A673 (cell line): ENCODE results near the gene AGMAT. TPM values are rescaled to one million over a fixed set of nuclear protein-coding genes. Genes with fewer than 3 reads are reported as not detected.
A peak's percentile ranks its signal among the peaks of the same experiment; 100 is the strongest.

ENCODE experiments used
- BruUV-seq: library from RNA; stranded (reverse); fragments of 400-500 nt; replicated peaks from 2 replicates; lab custom pipeline; 2021; lab: Mats Ljungman, UMichigan
- CTCF ChIA-PET: fragments of 300-600 bp; sonication (Branson Sonifier 250); formaldehyde crosslinking; loops from one replicate; lab custom pipeline; 2022; ENCODE audit warnings: antibody characterized with exemption; lab: Charles Lee
- POLR2A ChIA-PET: fragments of 300-600 bp; sonication (Branson Sonifier 250); formaldehyde crosslinking; loops from one replicate; lab custom pipeline; 2022; ENCODE audit warnings: antibody characterized with exemption; ENCODE audit not compliant: low non-redundant PET; lab: Charles Lee
- DNase-seq: peaks from one replicate; pipeline ENCODE4 v3.0.0-alpha.2; 2015; ENCODE audit warnings: low spot score
- H3K27ac ChIP-seq: fragments of 200-600 bp; sonication (generic); 2 replicates; pipeline ENCODE4 v1.5.1; 2016; ENCODE audit warnings: mixed run types, low read depth, mild to moderate bottlenecking, mixed read lengths, antibody characterized with exemption, low read length; ENCODE audit not compliant: poor library complexity, severe bottlenecking
- H3K27me3 ChIP-seq: fragments of 200-600 bp; sonication (generic); replicated peaks from 2 replicates; pipeline ENCODE4 v1.6.1; 2017; ENCODE audit warnings: mixed run types, low read depth, mild to moderate bottlenecking, mixed read lengths, antibody characterized with exemption, low read length; ENCODE audit not compliant: insufficient read depth, poor library complexity
- H3K36me3 ChIP-seq: fragments of 200-600 bp; sonication (generic); 2 replicates; pipeline ENCODE4 v1.6.1; 2016; ENCODE audit warnings: mixed run types, mild to moderate bottlenecking, mixed read lengths, antibody characterized with exemption, low read length; ENCODE audit not compliant: insufficient read depth, poor library complexity, severe bottlenecking
- H3K4me1 ChIP-seq: fragments of 200-600 bp; sonication (generic); 2 replicates; pipeline ENCODE4 v1.6.1; 2017; ENCODE audit warnings: mixed run types, mild to moderate bottlenecking, mixed read lengths, antibody characterized with exemption, low read length; ENCODE audit not compliant: insufficient read depth, poor library complexity, severe bottlenecking
- H3K4me3 ChIP-seq: fragments of 200-600 bp; sonication (generic); 2 replicates; pipeline ENCODE4 v1.5.1; 2016; ENCODE audit warnings: low read depth, mixed run types, mild to moderate bottlenecking, mixed read lengths, low read length; ENCODE audit not compliant: poor library complexity, severe bottlenecking
- H3K9me3 ChIP-seq: fragments of 200-600 bp; sonication (generic); 2 replicates; pipeline ENCODE4 v1.6.1; 2016; ENCODE audit warnings: mixed run types, low read depth, mild to moderate bottlenecking, mixed read lengths, antibody characterized with exemption, low read length; ENCODE audit not compliant: poor library complexity, severe bottlenecking
- CTCF ChIP-seq: fragments of 300-800, 200-600 bp; sonication (generic); conservative IDR thresholded peaks from 2 replicates; pipeline ENCODE4 v1.5.1; 2017; ENCODE audit warnings: low read depth, mild to moderate bottlenecking, antibody characterized with exemption, low read length, moderate library complexity, mixed read lengths
- EZH2 ChIP-seq: fragments of 200-600 bp; sonication (generic); IDR thresholded peaks from 2 replicates; pipeline ENCODE4 v1.6.1; 2017; ENCODE audit warnings: borderline replicate concordance, low read depth, mild to moderate bottlenecking, mixed read lengths, antibody characterized with exemption, low read length; ENCODE audit not compliant: poor library complexity, severe bottlenecking
- intact Hi-C: fragments of 100-400 bp; cut with micrococcal nuclease; formaldehyde crosslinking; loops from one replicate; pipeline ENCODE4 v1.10.0; 2022; ENCODE audit not compliant: unreplicated experiment
- total RNA-seq: library from RNA; stranded (reverse); gene quantifications from 2 replicates; pipeline ENCODE4 v1.2.3, GENCODE V29; 2021

Gene AGMAT
- total RNA-seq, 1 experiment from 2014 or later = 0.11 TPM

- Histone ChIP-seq H3K27ac (peak overlapping the region; percentile 37), H3K4me1 (peaks cover 10% of the 10 kb centered on the region), H3K27me3 (no peaks in the 10 kb centered on the region), H3K36me3 (no peaks in the 10 kb centered on the region), H3K9me3 (no peaks in the 10 kb centered on the region), H3K4me3 (peak overlapping the region; percentile 89)
- ChIA-PET POLR2A (no interaction called here), CTCF (no interaction called here)
- DNase-seq = no peak
- TF ChIP-seq EZH2 (no peak), CTCF (no peak)
- intact Hi-C loops = no loop called here
- TSS peak; percentile 66 for BruUV-seq
Measured at GRCh38 chr1:15616373-15617172, 31.7 kb upstream of the AGMAT start.

- no peak for DNase-seq
- Histone ChIP-seq H3K27ac (no peak overlapping the region), H3K27me3 (no peaks in the 10 kb centered on the region), H3K9me3 (no peaks in the 10 kb centered on the region), H3K36me3 (no peaks in the 10 kb centered on the region), H3K4me3 (no peak overlapping the region), H3K4me1 (no peaks in the 10 kb centered on the region)
- BruUV-seq = no TSS peak
- intact Hi-C loops = no loop called here
- POLR2A ChIA-PET = no interaction called here
- CTCF ChIA-PET = no interaction called here
- TF ChIP-seq CTCF (no peak), EZH2 (no peak)
Measured at GRCh38 chr1:15610167-15610566, 25.3 kb upstream of the AGMAT start.

GRCh38 chr1:15609631-15610030, 24.8 kb upstream of the AGMAT start:
- ChIA-PET POLR2A (no interaction called here), CTCF (no interaction called here)
- Histone ChIP-seq H3K4me1 (no peaks in the 10 kb centered on the region), H3K27me3 (no peaks in the 10 kb centered on the region), H3K9me3 (no peaks in the 10 kb centered on the region), H3K27ac (no peak overlapping the region), H3K4me3 (no peak overlapping the region), H3K36me3 (no peaks in the 10 kb centered on the region)
- TF ChIP-seq EZH2 (no peak), CTCF (no peak)
- intact Hi-C loops = no loop called here
- BruUV-seq = no TSS peak
- no peak for DNase-seq
